DMS153 (cell line): ENCODE data around the gene TSKS.
A peak's percentile ranks its signal among the peaks of the same experiment; 100 is the strongest.

ENCODE experiments used
- DNase-seq: peaks from one replicate; lab custom pipeline; 2025; lab: John Stamatoyannopoulos, UW

Gene TSKS

DNA sequence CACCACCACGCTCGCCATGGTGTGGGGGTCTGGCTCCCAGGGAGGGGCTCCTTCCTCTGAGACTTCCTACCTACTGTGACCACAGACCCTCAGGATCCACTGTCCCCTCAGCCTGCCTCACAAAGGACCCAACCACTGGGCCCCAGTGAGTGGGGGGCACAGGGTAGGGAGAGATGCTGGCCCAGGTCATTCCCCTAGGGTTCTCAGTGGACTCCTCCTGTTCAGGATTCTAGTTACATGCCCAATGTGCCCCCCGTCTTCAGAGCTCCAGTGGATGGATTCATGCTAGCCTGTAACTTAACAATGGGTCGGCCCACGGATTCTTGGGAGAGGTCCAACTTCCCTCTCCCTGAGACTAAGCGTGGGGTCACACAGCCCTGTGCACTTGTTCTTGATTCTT is at the start of gene TSKS:
Gene TSKS (minus strand): TSS at position 77 of the 400 bp plus-strand sequence. CDS start 59 bp downstream, at position 18.
- DNase-seq: no peak

DNA sequence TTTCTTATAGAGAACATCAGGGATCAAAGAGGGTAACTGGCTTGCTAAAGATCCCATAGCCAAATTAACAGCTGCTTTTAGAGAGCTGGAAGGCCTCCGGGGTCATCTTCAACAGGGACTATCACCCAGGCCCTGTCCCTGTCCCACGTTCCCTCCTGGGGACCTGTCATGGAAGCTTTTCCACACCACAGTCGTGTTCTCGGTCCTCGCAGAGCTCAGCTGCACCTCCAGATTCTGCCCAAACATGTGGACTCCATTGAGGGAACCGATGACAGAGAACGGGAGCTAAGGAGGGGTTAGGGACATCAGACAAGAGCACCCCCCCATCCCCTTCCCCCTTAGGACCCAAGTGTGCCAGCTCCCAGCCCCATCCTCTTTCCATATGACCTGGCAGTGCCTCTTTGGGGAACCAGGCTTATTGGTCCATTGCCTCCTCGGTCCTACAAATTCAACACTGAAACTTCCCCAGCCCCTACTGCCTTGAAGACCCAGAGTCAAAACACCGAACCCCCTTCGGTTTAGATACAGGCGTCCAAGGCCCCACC is 49.4 kb upstream of the TSKS start:
- no peak for DNase-seq

- no peak for DNase-seq
These were observed 48.2 kb upstream of the TSKS start for GRCh38 chr19:49811328-49811727.

GRCh38 chr19:49809941-49810389 is 46.9 kb upstream of the TSKS start:
- no peak for DNase-seq

DNA sequence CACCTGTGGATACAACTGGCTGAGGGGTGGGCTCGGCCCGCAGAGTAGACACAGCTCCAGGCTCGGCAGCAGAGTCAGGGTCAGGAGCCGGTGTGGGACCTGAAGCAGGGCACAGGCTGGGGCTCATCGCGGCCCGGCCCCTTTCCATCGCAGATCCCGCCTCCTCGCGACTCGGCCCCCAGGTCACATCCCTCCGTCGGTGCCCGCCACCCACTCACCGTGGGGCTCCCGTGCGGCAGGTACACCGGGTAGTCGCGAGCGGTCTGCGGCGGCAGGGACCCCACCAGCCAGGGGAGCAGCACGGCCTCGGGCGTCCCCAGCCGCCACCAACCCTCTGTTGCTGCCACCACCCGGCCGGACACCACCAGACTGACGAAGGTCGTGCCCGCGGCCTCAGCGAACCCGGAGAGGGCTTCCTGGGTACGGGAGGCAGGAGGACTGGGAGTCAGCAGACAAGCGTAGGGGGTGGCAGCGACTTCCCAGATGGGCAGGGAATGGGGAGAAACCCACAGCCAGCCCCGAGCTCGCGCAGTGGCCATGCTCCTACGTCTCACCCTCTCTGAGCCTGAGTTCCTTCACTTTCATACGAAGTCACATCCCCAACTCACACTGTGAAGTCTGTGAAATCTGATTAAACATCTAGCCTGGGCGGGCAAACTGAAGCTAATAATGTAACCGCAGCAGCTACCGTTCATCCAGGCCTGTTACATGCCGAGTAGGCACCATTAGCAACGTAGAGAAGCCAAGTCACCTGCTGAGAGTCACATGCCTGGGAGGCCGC is 46.2 kb upstream of the TSKS start:
- no peak for DNase-seq

DNA sequence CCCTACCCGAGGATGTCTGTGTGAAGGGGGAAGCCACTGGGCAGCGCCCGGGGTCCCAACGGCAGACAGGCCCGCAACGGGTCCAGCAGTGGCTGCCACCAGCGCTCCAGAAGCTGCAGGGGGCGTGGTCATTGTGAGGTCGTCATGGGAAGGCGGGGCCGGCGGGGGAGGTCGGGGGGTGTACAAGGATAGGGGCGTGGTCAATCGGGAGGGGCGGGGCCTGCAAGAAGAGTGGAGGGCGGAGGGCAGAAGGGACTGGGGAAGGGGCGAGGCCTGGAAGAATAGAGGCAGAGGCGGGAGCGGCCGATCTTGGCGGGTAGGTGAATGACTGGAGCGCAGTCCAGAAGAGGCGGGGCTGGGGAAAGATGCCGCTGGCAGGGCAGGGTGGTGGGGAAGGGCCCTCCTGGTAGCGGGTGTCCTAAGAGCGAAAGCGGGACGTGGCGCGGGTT is 45.6 kb upstream of the TSKS start:
- peak; percentile 86 for DNase-seq

DNA sequence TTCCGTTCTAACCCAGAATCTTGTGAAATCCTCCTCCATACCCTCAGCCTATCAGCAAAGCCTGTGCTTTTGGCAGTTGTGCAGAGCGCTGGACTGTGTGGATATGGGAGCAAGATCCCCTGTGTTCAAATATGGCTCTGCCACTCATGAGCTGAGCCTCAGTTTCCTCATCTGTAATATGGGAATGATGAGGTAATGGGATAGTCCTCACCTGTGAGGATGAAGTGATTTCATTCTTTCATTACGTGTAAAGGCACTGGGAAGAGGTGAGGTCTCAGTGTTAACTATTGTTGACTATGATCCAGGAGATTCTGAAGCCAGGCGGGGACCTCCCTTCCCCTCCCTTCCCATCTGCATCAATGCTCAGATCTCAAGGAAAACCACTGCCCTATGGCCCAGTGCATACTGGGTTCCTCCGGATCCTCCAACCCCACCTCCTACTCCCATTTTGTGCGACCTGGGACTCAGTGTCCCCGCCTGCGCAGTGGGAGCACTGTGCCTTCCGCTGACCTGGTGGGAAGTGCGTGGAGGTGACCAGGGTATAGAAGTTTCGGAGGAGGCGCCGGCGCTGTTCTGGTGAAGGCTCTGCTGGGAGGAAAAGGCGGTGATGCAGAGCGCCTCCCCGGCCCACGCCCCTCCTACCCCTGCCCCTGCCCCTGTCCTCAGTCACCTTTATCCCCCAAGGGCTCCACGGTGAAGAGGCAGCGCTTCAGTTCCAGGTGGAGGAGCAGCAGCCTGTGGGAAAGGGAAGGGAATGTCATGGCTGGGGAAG is 45.0 kb upstream of the TSKS start:
- DNase-seq: no peak

DNA sequence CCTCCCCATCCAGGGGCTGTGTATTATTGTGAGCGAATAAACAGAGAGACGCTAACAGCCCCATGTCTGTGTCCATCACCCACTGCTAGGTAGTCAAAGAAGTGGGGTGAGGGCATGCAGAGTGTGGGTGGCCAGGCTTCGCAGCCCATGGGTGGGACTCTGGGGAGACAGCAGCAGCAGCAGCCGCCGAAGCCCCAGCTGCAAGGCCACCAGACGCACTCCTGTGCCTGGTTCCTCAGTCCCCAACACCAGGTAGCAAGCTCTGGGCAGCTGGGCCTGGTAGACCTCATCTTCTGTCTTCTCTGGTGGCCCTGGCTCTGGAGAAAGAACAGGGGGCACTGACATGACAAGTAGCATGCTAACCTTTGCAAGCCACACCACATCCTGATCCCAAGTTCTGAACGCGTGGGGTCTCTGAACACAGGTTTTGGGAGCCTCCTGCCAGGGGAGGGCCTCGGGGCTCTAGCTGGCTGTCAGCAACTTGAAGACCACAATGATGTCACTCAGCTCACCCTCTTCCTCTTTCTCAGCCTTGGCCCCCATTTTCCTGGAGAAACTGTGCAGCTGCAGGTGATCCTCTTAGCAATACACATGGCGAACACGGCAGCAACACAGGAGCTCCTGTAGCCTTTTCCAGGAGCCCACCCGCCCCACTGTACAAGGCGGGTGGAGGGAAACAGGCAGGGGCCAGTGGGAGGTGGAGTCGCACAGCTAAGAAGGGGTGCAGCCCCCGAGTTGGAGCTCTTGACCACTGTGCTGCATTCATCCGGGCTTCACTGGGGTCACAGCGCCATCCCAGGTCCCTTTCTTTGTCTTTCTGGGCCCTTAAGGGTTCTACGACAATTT is 44.2 kb upstream of the TSKS start:
- no peak for DNase-seq

DNA sequence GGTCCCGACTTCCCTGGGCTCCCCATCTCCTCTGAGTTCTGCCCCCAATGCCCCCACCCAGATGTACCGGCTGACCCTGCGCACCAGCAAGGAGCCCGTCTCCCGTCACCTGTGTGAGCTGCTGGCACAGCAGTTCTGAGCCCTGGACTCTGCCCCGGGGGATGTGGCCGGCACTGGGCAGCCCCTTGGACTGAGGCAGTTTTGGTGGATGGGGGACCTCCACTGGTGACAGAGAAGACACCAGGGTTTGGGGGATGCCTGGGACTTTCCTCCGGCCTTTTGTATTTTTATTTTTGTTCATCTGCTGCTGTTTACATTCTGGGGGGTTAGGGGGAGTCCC is 43.5 kb upstream of the TSKS start:
- no peak for DNase-seq

DNA sequence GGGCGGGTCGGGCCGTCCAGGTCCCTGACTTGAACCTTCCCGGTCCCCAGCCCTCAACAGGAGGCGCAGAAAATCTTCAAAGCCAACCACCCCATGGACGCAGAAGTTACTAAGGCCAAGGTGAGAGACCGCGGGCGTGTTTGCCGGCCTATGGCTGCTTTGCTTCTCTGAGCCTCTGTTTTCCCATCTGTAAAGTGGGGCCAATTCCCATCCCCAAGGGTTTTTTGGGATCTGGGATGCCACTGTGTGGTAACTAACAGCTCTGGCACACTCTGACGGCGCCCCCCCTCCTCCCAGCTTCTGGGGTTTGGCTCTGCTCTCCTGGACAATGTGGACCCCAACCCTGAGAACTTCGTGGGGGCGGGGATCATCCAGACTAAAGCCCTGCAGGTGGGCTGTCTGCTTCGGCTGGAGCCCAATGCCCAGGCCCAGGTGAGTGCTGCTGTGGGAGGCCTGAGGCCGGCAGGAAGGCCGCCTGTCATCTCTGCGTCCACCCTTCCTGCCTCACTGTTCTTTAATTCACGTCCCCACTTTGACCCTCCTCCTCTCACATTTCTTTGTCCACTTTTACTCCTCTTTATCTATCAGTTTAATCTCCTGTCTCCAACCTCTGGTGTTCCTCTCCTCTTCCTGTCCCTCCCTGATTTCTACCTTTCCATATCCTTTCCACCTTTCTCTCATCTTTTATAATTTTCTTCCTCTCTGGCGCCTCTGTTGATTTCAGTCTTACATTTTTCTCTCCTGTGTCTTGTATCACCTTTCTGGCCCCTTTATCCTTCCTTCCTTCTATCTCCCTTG is 42.9 kb upstream of the TSKS start:
- no peak for DNase-seq

DNA sequence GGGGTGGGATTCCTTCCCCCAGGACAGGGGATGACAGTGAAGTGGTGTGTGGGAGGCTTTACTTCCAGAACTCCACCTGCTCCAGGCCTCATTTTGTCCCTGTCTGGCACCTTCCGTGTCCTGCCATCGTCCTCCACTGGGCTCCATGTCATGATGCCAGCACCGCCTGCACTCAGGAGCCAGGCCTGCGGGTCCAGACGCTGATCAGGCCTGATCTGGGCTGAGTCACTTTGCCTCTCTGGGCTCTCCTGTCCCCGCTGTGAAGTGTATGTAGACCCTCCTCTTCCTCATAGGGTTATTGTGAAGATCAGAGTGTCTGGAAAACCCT is 40.4 kb upstream of the TSKS start:
- no peak for DNase-seq

- peak; percentile 74 for DNase-seq
These were observed 39.9 kb upstream of the TSKS start for GRCh38 chr19:49802836-49803528.

- peak; percentile 77 for DNase-seq
These were observed 39.0 kb upstream of the TSKS start for GRCh38 chr19:49801966-49802661.

GRCh38 chr19:49801401-49801888 is 38.3 kb upstream of the TSKS start:
- DNase-seq: no peak

DNA sequence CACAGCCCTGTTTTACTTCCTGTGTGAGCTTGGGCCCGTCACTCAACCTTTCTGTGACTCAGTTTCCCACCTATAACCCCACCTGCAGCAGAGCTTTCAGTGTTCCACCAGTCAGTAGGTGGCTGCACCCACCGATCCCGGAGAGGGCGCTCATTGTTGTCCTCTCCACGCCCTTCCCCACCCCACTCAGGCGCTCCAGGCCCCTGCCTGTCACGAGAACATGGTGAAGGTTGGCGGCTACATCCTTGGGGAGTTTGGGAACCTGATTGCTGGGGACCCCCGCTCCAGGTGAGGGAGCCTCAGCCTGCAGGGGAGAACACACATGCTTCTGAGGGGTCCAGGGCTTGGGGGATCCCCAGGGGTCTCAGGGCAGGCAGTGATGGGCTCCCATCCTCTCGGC is 37.7 kb upstream of the TSKS start:
- DNase-seq: no peak

- no peak for DNase-seq
These were observed 36.8 kb upstream of the TSKS start for GRCh38 chr19:49799798-49800376.

DNA sequence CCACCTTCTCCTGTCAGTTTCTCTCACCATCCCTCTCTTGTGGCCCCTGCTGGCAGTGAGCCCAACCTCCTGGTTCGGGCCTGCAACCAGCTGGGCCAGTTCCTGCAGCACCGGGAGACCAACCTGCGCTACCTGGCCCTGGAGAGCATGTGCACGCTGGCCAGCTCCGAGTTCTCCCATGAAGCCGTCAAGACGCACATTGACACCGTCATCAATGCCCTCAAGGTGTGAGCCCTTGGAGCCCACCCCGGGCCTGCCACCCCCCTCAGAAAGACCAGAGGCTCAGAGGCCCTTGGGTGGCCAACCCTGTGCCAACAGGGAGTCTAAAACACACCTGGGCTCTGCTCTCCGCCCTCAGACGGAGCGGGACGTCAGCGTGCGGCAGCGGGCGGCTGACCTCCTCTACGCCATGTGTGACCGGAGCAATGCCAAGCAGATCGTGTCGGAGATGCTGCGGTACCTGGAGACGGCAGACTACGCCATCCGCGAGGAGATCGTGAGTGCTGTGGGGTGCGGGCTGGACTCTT is 36.2 kb upstream of the TSKS start:
- no peak for DNase-seq

- DNase-seq: no peak
These were observed 35.5 kb upstream of the TSKS start for GRCh38 chr19:49798574-49798973.

DNA sequence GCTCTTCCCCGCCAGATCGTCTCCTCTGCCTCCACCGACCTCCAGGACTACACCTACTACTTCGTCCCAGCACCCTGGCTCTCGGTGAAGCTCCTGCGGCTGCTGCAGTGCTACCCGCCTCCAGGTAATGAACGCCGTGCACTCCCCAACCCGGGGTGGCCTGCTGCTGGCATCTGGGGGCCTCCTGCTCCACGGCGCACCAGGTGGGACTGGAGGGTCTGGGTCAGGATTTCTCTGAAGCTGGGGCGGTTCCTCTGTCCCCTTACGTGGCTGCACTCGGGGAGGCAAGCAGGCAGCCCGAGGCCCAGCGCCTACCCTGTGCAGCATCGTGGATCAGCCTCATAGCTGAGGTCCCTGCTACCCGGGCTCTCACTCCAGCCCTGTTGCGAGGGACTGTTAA is 32.5 kb upstream of the TSKS start:
- no peak for DNase-seq

- no peak for DNase-seq
These were observed 30.4 kb upstream of the TSKS start for GRCh38 chr19:49793561-49793840.
